HG02623 (cell line): ENCODE data around the gene IFNL4.
"Not testable (repeated sequence)": the region's sequence is repeated elsewhere in the genome, so short reads cannot be mapped to it uniquely, and the experiment has no call there.

Experiments
- ATAC-seq: cut with Tn5 transposase; IDR thresholded peaks from one replicate; pipeline ENCODE4 v1.9.1; 2021; ENCODE audit warnings: moderate library complexity; ENCODE audit not compliant: unreplicated experiment

IFNL4 gene

DNA sequence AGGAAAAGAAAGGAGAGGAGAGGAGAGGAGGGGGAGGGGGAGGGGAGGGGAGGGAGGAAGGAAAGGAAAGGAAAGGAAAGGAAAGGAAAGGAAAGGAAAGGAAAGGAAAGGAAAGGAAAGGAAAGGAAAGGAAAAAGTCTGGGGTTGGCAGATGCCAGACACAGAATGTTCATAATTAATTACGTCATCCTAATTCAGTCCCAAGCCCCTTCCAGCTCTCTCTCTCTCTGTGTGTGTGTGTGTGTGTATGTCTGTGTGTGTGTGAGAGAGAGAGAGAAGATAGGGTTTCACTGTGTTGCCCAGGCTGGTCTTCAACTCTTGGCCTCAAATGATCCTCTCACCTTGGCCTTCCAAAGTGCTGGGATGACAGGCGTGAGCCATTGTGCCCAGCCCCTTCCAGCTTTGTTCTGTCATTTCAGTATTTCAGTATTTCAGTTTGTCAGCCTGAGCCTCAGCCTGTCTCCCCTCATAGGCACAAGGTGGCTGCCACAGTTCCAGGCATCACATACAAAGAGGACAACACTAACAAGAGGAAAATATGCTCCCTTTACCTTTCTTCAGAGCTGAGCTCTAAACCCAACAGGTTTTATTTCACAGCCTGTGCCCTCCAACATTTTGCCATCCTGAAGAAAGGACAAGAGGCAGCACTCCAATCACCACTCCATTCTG is 18.4 kb downstream of the IFNL4 start:
- no peak for ATAC-seq

DNA sequence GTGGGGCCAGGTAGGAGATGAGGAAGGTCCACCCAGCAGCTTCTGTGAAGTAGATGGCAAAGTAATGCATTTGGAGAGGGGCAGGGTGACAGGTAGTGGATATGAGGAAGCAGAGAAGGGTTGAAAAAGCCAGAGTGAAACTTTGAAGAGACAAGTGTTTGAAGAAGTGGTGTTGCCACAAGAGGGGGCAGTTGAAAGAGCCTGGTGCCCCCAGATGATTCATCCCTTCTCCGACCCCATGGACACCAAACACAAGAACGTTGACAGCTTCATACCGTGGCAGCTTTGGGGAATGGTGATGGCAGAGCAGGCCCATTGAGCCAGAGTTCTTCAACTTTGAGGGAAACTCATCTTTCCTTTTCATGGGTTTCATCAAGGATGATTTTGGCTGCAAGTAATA is 23.7 kb downstream of the IFNL4 start:
- ATAC-seq: no peak

DNA sequence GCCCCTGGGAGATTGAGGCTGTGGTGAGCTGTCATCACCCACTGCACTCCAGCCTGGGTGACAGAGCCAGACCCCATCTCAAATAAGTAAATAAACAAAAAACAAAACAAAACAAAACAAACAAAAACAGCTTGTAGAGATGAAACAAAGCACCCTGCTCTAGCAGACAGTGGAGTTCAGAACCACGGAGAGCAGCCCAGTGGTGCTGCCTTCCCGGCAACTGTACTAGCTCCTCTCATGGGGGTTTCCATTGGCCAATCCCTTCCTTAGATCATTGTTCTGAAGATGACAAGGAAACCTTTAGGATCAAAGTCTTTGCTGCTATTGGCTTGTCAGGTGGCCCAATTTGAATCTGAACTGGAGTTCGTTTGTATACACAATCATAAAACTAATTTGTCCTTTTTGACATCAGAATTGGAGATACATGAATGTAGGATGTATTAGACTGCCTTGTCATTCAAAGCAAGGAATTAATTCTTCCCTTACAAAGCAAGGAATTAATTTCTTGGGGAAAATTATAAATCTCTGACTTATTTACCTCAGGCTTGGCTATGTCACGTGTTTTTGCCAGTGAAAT is 24.9 kb downstream of the IFNL4 start:
- ATAC-seq: no peak

DNA sequence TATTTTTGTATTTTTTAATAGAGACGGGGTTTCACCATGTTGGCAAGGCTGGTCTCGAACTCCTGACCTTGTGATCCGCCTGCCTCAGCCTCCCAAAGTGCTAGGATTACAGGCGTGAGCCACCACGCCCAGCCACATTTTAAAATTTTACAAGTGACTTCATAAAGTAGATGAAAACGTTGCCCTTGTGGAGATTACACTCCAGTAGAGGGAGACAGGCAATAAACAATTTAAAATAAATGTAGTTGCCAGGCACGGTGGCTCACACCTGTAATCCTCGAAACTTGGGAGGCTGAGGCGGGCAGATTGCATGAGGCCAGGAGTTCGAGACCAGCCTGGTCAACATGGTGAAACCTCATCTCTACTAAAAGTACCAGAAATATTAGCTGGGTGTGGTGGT is 29.5 kb downstream of the IFNL4 start:
- not testable (repeated sequence) for ATAC-seq

DNA sequence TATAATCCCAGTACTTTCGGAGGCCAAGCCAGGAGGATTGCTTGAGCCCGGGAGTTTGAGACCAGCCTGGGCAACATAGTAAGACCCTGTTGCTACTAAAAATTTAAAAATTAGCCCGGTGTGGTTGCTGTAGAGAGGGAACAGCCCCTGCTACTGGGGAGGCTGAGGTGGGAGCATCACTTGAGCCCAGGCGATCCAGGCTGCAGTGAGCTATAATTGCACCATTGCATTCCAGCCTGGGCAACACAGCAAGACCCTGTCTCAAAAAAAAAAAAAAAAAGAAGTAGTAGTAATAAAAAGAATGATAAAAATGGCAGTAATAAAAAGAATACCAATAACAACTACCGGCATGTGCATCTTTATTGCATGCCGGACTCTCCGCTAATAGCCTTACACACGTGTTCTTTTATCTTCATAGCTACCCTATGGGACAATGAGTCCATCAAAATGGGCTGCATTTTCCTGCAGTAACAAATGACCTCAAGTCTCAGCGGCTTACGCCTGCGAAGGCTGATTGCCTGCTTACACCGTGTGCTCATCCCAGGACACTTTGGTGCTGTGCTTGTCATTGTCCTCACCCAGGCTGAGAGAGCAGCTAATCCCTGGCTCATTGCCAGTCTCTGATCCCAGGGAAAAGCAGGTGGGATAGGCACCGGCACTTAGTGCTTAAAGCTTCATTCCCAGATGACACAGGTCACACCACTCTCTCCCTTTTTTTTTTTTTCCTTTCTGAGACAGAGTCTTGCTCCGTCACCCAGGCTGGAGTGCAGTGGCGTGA is 30.2 kb downstream of the IFNL4 start:
- no peak for ATAC-seq

DNA sequence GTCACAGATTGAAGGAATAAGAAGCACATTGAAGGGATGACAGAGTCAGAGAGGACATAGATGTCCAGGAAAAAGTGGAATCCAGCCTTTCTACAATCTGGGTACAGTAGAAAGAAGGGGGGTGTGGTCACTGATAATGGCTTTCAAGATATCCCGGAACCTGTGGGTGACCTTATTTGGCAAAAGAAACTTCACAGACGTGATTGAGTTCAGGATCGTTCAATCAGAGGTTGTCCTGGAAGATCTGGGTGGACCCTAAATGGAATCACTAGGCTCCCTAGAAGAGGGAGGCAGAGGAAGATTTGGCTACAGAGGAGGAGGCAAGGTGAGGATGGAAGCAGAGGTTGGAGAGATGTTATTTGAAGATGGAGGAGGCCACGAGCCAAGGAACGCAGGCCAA is 31.6 kb downstream of the IFNL4 start:
- ATAC-seq: no peak

DNA sequence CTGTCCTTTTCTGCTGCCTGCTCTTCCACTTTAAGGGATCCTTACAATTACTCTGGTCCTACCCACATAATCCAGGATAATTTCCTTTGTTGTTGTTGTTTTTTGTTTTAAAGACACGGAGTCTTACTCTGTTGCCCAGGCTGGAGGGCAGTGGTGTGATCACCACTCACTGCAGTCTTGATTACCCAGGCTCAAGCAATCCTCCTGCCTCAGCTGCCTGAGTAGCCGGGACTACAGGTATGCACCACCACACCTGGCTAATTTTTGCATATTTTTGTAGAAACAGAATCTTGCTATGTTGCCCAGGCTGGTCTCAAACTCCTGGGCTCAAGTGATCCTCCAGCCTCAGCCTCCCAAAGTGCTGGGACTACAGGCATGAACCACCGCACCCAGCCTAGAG is 33.3 kb downstream of the IFNL4 start:
- ATAC-seq: not testable (repeated sequence)

DNA sequence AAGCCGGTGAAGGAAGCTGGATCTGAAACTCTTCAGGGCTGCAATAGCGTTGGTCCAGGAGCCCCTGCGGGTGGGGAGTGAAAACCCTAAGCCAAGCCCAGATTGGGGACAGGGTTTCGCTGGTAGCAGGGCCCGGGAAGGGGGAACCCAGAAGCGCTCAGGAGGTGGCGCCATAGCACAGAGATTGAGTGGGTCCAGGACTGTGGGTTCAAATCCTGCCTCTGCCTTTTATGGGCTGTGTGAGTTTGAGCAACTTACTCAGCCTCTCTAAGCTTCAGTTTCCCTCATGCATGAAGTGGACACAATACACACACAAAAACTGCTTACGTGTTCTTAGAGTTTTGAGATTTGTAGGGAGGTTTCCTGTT is 36.3 kb downstream of the IFNL4 start:
- no peak for ATAC-seq

DNA sequence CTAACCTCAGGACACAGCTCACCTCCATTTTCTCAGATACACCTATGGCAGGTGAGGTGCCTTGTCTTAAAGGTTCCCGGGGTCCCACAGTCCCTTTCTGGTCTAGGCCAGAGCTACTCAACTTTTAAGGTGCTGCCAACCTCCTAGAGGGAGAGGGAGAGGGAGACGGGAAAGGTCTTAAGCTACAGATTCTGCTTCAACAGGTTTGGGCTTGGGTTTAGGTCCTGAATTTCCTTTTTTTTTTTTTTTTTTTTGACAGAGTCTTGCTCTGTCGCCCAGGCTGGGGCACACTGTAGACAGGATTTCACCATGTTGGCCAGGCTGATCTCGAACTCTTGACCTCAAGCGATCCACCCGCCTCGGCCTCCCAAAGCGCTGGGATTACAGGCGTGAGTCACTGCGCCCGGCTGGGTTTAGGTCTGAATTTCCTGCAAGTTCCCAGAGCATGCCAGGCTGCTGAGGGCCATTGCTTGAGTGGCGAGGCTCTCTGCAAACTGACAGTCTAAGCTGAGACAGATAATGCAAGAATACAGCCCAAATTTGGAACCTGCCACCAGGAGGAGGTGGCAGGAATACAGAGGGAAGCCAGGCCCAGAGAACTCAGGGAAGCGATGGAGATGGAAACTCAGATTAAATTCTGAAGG is 36.8 kb downstream of the IFNL4 start:
- ATAC-seq: no peak

DNA sequence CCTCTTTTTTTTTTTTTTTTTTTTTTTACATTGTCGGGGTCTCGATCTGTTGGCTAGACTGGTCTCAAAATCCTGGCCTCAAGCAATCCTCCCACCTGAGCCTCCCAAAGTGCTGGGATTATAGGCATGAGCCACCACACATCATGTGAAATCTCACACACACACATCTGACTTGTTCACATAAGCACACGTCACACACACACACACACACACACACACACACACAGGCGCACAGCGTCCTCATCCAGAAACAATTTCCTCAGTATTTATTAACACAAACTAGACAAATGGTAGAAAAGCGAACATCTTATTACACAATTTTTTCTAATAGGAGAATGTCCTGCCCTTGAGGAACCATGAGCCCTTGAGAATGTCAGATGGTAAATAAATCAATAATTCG is 39.5 kb downstream of the IFNL4 start:
- ATAC-seq: no peak

DNA sequence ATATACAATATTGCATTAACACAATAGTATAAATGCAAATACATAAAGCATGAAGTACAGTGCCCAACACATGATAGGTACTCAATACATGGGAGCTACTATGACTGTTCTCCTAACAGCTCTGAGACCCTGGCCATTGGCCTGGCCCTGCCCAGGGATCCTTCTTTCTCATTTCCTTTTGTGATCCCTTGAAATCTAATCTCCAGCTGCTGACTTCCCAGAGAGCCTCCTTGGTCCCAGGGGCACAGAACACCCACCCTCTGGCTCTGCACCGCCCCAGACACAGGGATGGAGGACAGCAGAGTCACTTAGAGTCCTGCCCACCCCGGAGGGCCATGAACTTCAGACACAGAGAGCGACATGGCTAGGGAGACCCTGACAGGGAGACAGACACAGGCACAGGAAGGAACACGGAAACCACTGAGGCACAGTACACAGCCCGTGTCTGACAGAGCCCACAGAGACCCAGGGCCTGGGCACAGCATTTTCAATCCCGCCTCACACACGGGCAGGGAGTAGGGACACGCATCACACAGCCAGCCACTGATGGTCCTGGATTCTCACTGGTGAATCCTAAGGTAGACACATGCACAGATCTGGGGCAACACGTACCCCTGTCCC is 40.4 kb downstream of the IFNL4 start:
- ATAC-seq: no peak

DNA sequence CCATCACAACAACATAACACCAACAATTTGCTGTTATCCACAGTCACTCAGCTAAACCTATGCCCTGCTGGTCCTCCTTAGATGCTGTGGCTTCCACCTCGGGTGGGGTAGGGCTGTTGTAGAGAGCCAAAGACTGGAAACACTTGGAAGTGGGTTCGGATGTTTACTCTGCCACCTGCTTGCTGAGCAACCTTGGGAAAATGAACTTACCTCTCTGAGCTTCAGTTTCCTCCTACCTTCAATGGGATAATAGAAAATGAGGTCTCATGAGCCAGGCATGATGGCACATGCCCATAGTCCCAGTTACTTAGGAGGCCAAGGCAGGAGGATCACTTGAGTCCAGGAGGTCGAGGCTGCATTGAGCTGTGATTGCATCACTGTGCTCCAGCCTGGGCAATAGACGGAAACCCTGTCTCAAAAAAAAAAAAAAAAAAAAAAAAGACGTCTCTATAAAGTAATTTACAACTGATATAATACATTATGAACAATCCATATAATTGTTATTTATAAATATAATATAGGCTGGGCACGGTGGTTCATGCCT is 41.3 kb downstream of the IFNL4 start:
- ATAC-seq: no peak

DNA sequence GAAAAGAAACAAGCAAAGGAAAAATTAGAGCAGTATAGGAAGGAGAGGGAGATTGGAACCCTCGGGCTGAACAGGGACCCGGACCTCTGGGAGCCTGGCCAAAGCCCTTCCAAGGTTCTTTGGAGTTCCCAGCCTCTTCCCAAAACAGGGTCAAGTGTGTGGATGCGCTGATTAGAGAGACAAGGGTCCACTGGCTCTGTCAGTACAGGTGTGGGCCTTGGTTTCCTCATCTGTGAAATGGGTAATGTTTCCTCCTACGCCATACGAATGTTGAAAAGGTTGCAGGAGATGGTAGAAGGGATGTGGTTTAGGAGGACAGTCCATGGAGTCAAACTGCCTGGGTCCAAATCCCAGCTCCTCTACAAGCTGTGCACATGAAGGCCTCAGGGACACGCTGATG is 42.5 kb downstream of the IFNL4 start:
- no peak for ATAC-seq

DNA sequence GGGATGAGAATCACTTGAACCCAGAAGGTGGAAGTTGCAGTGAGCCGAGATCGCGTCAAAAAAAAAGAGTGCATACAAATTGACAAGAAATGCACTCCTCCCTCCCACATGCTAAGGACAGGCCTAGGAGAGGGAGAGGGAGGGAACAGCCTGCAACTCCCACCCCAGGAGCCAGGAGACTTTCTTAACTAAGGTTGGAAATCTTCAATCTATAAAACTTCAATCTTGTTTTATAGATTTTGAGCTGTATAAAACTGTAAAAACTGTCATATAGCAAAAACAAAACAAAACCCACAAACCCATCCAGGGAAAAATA is 43.2 kb downstream of the IFNL4 start:
- ATAC-seq: no peak

DNA sequence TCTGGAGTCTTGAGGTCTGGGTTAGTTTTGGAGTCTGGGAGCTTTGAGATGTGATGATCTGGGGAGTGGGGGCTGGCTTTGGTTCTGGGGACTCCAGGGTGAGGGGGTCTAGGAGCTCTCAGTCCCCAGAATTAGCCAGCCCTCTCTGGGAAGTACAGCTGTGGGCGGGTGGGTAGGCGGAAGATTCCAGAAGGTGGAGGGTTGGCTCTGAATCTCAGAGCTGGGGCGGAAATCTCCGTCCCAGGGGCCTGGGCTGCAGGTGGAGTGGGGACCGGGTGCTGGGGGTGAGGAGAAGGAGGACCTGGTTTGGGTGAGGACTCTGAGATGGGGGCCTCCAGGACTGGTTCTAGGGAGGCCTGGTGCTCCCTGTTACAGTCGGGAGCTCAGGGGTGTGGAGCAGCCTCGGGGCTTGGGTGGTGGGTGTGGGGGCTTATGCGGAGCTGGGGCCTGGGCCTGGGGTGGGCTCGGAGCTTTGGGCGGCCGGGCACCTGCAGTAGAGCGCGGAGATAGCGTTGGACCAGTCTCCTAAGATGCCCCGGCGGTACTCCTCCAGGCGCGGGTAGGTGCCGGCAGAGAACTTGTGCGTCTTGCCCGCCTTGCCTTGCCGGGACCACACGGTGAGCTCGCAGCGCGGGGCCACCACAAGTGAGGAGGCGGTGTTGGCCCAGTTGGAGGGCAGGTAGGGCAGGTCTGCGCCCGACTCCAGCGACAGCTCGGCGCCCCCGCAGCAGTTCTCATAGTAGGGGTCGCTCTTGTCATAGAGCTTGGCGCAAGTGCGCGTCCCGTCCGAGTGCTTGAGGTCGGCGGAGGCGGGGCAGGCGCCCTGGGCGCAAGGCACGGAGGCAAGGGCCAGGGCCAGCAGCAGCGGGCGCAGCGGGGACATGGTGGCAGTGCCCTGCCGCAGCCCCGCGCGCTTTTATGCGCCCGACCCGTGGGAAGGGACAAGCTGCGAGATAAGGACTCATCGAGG is 45.0 kb downstream of the IFNL4 start, which contains the start of gene SYCN:
TSS of gene SYCN (minus strand) at position 892 of the 970 bp plus-strand sequence. CDS start at position 883, 9 bp downstream.
- no peak for ATAC-seq

DNA sequence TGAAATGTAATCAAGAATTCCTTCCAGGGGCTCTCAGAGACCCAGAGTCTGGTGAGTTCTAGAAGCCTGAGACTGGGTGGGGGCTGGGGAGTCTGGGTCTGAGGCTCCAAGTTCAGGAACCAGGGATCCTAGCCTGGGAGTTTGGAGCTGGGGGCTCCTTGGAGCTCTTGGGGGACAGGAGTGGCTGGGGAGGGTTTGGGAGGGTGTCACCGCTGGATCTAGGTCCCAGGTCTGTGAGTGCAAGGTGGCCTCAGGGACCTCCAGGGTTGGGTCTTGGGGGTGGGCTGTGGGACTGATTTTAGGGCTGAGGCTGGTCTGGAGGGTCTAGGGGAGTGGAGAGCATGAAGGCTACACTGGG is 45.7 kb downstream of the IFNL4 start:
- no peak for ATAC-seq

DNA sequence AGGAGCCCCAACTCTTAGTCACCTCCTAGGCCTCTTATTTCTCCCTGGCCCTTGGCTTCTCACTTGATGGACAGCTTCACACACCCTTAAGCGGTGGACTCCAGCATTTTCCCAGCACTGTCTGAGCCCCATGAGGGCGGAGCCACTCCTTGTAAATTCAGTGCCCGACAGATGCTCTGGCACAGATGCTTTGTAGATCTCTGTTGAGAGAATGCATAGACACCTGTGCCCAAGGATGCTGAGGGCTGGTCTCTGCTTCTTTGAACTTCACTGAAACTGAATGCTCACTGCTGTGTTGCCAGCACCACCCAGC is 47.9 kb downstream of the IFNL4 start:
- ATAC-seq: no peak

DNA sequence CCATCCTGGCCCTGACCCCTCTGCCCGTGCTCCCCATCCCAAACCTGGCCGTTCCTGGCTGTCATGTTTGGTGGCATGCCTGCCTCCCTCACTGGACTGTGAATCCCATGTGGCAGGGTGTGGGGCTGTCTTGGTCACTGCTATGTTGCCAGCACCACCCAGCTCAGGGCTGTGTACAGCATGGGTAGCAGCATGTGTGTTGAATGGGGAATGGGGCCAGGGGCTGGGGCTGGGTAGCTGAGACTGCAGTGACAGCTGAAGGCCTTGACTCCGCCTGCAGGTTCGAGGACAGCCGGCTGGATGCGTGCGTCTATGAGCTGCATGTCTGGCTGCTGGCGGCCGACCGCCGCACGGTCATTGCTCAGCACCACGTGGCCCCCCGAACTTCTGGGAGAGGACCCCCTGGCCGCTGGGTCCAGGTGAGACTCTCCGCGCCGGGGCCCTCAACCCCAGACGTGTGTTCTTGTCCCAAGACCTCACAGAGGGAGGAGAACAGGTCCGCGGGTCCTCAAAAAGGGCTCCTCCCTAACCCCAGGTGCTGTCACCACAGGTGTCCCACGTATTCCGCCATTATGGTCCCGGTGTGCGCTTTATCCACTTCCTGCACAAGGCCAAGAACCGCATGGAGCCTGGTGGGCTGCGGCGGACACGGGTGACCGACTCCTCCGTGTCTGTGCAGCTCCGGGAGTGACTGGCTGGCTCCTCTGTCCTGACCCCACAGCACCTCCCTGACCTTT is 48.4 kb downstream of the IFNL4 start:
- ATAC-seq: no peak

DNA sequence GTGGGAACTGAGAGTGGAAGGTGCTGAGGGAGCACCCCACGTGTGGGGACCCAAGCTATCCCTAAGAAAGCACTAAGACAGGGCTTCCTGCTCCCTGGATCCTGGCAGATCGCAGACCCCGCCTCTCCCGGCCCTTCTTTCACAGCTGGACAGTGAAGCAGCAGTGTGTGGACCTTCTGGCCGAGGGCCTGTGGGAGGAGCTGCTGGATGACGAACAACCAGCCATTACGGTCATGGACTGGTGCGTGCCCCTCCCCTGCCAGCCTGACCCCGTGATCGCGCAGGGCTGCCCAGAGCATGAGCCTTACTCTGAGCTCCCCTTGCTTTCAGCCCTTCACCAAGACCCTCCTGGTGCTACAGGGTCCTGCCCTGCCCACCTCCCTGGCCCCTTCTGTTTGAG is 49.6 kb downstream of the IFNL4 start:
- no peak for ATAC-seq

DNA sequence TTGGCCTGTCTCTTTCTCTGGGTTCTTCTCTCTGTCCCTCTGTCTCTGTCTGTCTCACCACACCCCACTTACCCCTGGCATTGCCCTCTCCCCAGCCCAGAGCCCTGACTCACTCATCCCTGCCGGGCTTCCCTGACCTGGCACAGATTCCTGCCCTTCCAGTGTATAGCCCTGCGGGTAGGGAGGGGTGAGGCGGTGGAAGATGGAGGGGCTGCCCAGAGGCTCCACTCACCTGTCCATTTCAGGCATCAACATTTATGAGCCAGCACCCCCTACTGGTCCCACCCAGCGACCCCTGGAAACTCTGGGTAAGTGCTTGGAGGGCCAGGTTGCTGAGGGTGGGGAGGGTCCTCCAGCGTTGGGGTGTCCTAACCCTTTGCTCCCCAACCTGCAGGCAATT is 50.8 kb downstream of the IFNL4 start:
- ATAC-seq: no peak
